ENCODE data around the gene MYO1B.

MYO1B gene

DNA sequence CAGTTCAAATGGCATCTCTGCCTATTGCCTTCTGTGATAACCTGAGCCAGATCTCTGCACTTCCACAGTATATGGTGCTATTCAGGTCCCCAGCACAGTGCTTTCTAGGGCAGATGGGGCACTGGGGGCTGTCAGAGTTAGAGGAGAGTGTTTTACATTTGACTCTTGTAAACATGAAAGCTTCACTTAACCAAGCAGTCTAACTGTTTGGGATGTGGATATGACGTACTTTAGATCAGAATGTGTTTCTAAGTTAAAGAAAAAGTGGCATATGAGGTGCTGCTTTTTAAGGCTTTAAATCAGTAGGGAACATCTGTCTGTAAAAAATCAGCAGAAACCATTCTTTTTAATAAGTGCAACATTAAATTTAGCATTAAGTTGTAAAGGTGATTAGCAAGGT, 75.7 kb downstream of the MYO1B start:
- no peak overlapping the region for H3K4ac ChIP-seq (ENCODE audit: low read depth in 1 of 2, low read length in 2 of 2)
- H3K79me1 ChIP-seq (replicated peaks; ENCODE audit: low read length, poor library complexity, severe bottlenecking), result peaks cover 10% of the 10 kb centered on the region
- H2BK12ac ChIP-seq (ENCODE audit: low read length in 2 of 2), result no peak overlapping the region
- WGBS, result 100% methylated on average over 1 of the region's 1 CpG
- no peak overlapping the region for H2AFZ ChIP-seq (ENCODE audit: low read depth, low read length)
- H2BK15ac ChIP-seq (ENCODE audit: low read depth, poor library complexity, severe bottlenecking), result no peak overlapping the region
- peaks cover 4% of the 10 kb centered on the region for H3K4me1 ChIP-seq (ENCODE audit: control insufficient read depth, insufficient read depth, low read depth, low read length)
- peak overlapping the region; percentile 34 for H3K9ac ChIP-seq (ENCODE audit: low read length)
- peaks cover 4% of the 10 kb centered on the region for H3K9me3 ChIP-seq (ENCODE audit: control insufficient read depth, low read length)
- H4K91ac ChIP-seq (ENCODE audit: low read length), result no peak overlapping the region
- no peak overlapping the region for H3K18ac ChIP-seq (ENCODE audit: low read depth in 1 of 2, low read length in 2 of 2)
- peak; percentile 57 for DNase-seq
- no peak overlapping the region for H4K8ac ChIP-seq (ENCODE audit: low read length)
- no peak overlapping the region for H3K4me2 ChIP-seq (ENCODE audit: low read length, poor library complexity, severe bottlenecking)
- no peak overlapping the region for H3K4me3 ChIP-seq (ENCODE audit: insufficient read depth in 1 of 2, low read depth in 1 of 2, low read length in 2 of 2)
- peak overlapping the region; percentile 93 for H2AK5ac ChIP-seq (ENCODE audit: low read length, severe bottlenecking)
- no peak overlapping the region for H3K14ac ChIP-seq (ENCODE audit: low read length in 2 of 2)
- peak overlapping the region; percentile 26 for H3K27ac ChIP-seq (ENCODE audit: low read length, poor library complexity, severe bottlenecking)
- no peak overlapping the region for H2BK120ac ChIP-seq (ENCODE audit: low read depth, low read length)
- H3K27me3 ChIP-seq (ENCODE audit: control insufficient read depth in 1 of 2, insufficient read depth in 1 of 2, low read length in 2 of 2), result no peaks in the 10 kb centered on the region
- H3K23ac ChIP-seq (ENCODE audit: low read length in 2 of 2), result no peak overlapping the region
- H2BK5ac ChIP-seq (ENCODE audit: low read depth, low read length, poor library complexity, severe bottlenecking), result no peak overlapping the region
- peaks cover 0 to 32% of the 10 kb centered on the region in 2 experiments for H3K36me3 ChIP-seq (ENCODE audit: control insufficient read depth in 1 of 2, insufficient read depth in 2 of 2, low read depth in 1 of 2, low read length in 2 of 2)

DNA sequence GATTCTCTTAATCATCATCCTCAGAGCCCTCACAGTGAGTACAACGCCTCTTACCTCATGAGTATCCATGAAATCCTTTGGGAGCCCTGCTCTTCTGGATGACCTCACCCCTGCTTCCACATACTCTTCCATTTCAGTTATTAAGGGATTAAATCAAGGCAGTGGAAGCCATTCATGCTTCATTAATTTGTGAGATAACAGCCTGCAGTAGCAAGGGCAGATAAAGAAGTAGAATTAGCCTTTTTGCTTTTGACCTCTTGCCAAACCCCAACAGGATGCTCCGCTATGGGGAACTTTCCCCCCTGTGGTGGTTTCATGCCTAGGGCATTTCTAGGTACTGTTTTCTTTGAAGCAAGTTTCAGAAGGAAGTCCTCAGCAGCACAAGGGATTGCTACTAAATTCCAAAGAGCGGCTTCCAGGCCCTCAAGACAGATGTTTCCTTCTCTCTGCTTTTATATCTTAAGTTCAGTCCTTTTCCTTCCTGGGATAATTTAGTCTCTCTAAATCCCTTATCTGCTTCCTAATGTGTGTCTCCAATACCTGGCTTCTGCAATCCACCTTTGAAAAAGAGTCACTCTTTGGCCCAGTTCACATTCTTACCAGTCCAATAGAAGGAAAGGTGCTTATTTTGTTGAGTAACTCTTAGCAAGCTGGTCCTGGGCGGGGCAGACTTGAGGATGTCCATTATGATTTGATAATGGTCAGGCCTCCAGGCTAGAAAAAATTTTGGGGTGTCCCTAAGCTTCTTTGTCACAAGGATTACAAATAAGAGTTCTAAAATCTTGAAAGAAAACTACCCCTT, 76.9 kb downstream of the MYO1B start:
- no peak overlapping the region for H3K18ac ChIP-seq (ENCODE audit: low read depth in 1 of 2, low read length in 2 of 2)
- peaks cover 10% of the 10 kb centered on the region for H3K79me1 ChIP-seq (replicated peaks; ENCODE audit: low read length, poor library complexity, severe bottlenecking)
- peak overlapping the region; percentile 47 for H3K9ac ChIP-seq (ENCODE audit: low read length)
- H3K4me3 ChIP-seq (ENCODE audit: insufficient read depth in 1 of 2, low read depth in 1 of 2, low read length in 2 of 2), result peak overlapping the region in 1 of 2 experiments; percentile 21
- H3K36me3 ChIP-seq (ENCODE audit: control insufficient read depth in 1 of 2, insufficient read depth in 2 of 2, low read depth in 1 of 2, low read length in 2 of 2), result peaks cover 0 to 40% of the 10 kb centered on the region in 2 experiments
- H3K27me3 ChIP-seq (ENCODE audit: control insufficient read depth in 1 of 2, insufficient read depth in 1 of 2, low read length in 2 of 2), result no peaks in the 10 kb centered on the region
- H2AFZ ChIP-seq (ENCODE audit: low read depth, low read length), result no peak overlapping the region
- peak overlapping the region; percentile 98 for H2AK5ac ChIP-seq (ENCODE audit: low read length, severe bottlenecking)
- no peak overlapping the region for H4K91ac ChIP-seq (ENCODE audit: low read length)
- 48% methylated on average over 4 of the region's 4 CpGs for WGBS
- H3K14ac ChIP-seq (ENCODE audit: low read length in 2 of 2), result no peak overlapping the region
- H3K9me3 ChIP-seq (ENCODE audit: control insufficient read depth, low read length), result peaks cover 4% of the 10 kb centered on the region
- peaks cover 4% of the 10 kb centered on the region for H3K4me1 ChIP-seq (ENCODE audit: control insufficient read depth, insufficient read depth, low read depth, low read length)
- H4K8ac ChIP-seq (ENCODE audit: low read length), result no peak overlapping the region
- peak; percentile 61 for DNase-seq
- no peak overlapping the region for H3K23ac ChIP-seq (ENCODE audit: low read length in 2 of 2)
- H2BK120ac ChIP-seq (ENCODE audit: low read depth, low read length), result no peak overlapping the region
- H3K4me2 ChIP-seq (ENCODE audit: low read length, poor library complexity, severe bottlenecking), result no peak overlapping the region
- H2BK15ac ChIP-seq (ENCODE audit: low read depth, poor library complexity, severe bottlenecking), result no peak overlapping the region
- H2BK12ac ChIP-seq (ENCODE audit: low read length in 2 of 2), result peak overlapping the region in 1 of 2 experiments; percentile 84
- no peak overlapping the region for H2BK5ac ChIP-seq (ENCODE audit: low read depth, low read length, poor library complexity, severe bottlenecking)
- H3K4ac ChIP-seq (ENCODE audit: low read depth in 1 of 2, low read length in 2 of 2), result peak overlapping the region in 1 of 2 experiments; percentile 30
- peak overlapping the region; percentile 93 for H3K27ac ChIP-seq (ENCODE audit: low read length, poor library complexity, severe bottlenecking)

GRCh38 chr2:191322828-191323506, 77.8 kb downstream of the MYO1B start:
- Histone ChIP-seq H3K18ac (ENCODE audit: low read depth in 1 of 2, low read length in 2 of 2) (no peak overlapping the region), H3K9ac (ENCODE audit: low read length) (peak overlapping the region; percentile 47)
- WGBS, result 81% methylated on average over 1 of the region's 2 CpGs

DNA sequence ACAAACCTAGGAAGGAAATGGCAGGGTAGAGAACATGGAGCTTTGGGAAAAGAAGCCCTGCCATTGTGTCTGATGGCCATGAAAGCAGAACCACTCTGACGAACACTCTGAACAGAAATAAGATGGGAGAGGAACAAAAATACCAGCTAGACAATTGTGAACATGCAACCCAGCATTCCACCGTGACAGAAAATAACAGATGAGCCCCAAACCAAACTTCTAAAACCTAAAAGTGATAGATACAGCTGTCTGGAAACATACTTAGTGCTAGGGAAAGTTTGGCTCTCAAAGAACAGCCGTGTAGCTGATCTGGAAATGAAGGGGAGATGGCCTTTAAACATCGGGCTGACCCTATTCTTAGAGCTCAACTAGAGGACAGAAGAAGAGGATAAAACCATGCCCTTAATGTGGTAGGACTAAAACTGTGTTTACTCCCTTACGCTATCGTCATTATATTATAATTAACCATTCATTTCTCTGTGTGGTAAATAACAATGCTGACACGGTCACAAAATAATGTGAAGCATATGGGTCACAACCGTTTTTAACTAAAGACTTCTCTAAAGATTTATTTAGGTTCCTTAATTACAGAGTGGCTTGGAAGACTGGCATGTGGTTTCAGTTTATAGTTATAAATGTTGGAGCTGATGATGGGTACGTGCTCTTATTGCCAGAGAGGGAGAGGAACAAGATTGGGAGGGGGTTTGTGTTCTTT, 80.6 kb downstream of the MYO1B start:
- Histone ChIP-seq H4K8ac (ENCODE audit: low read length) (no peak overlapping the region), H3K4me3 (ENCODE audit: insufficient read depth in 1 of 2, low read depth in 1 of 2, low read length in 2 of 2) (no peak overlapping the region), H3K9ac (ENCODE audit: low read length) (no peak overlapping the region), H2BK5ac (ENCODE audit: low read depth, low read length, poor library complexity, severe bottlenecking) (no peak overlapping the region), H3K23ac (ENCODE audit: low read length in 2 of 2) (no peak overlapping the region), H2AFZ (ENCODE audit: low read depth, low read length) (no peak overlapping the region), H3K9me3 (ENCODE audit: control insufficient read depth, low read length) (peaks cover 4% of the 10 kb centered on the region), H3K4me1 (ENCODE audit: control insufficient read depth, insufficient read depth, low read depth, low read length) (no peaks in the 10 kb centered on the region), H3K27me3 (ENCODE audit: control insufficient read depth in 1 of 2, insufficient read depth in 1 of 2, low read length in 2 of 2) (no peaks in the 10 kb centered on the region), H3K79me1 (replicated peaks; ENCODE audit: low read length, poor library complexity, severe bottlenecking) (peaks cover 21% of the 10 kb centered on the region), H2BK120ac (ENCODE audit: low read depth, low read length) (no peak overlapping the region), H3K4me2 (ENCODE audit: low read length, poor library complexity, severe bottlenecking) (no peak overlapping the region), H2AK5ac (ENCODE audit: low read length, severe bottlenecking) (peak overlapping the region; percentile 49), H3K14ac (ENCODE audit: low read length in 2 of 2) (no peak overlapping the region), H3K18ac (ENCODE audit: low read depth in 1 of 2, low read length in 2 of 2) (no peak overlapping the region), H3K4ac (ENCODE audit: low read depth in 1 of 2, low read length in 2 of 2) (no peak overlapping the region), H4K91ac (ENCODE audit: low read length) (no peak overlapping the region), H2BK15ac (ENCODE audit: low read depth, poor library complexity, severe bottlenecking) (no peak overlapping the region), H3K36me3 (ENCODE audit: control insufficient read depth in 1 of 2, insufficient read depth in 2 of 2, low read depth in 1 of 2, low read length in 2 of 2) (peaks cover 0 to 66% of the 10 kb centered on the region in 2 experiments), H2BK12ac (ENCODE audit: low read length in 2 of 2) (no peak overlapping the region), H3K27ac (ENCODE audit: low read length, poor library complexity, severe bottlenecking) (no peak overlapping the region)
- WGBS, result 95% methylated on average over 6 of the region's 9 CpGs
- no peak for DNase-seq

More at GRCh38 chr2:191322828-191323506, 77.8 kb downstream of the MYO1B start:
- Histone ChIP-seq H2BK15ac (ENCODE audit: low read depth, poor library complexity, severe bottlenecking) (no peak overlapping the region), H3K23ac (ENCODE audit: low read length in 2 of 2) (no peak overlapping the region), H4K91ac (ENCODE audit: low read length) (no peak overlapping the region), H3K4me3 (ENCODE audit: insufficient read depth in 1 of 2, low read depth in 1 of 2, low read length in 2 of 2) (no peak overlapping the region), H3K79me1 (replicated peaks; ENCODE audit: low read length, poor library complexity, severe bottlenecking) (peaks cover 13% of the 10 kb centered on the region), H2BK120ac (ENCODE audit: low read depth, low read length) (no peak overlapping the region), H3K14ac (ENCODE audit: low read length in 2 of 2) (no peak overlapping the region), H3K9me3 (ENCODE audit: control insufficient read depth, low read length) (peaks cover 4% of the 10 kb centered on the region), H2AK5ac (ENCODE audit: low read length, severe bottlenecking) (peak overlapping the region; percentile 9), H2BK5ac (ENCODE audit: low read depth, low read length, poor library complexity, severe bottlenecking) (no peak overlapping the region), H4K8ac (ENCODE audit: low read length) (no peak overlapping the region), H3K27ac (ENCODE audit: low read length, poor library complexity, severe bottlenecking) (peak overlapping the region; percentile 93), H3K4me2 (ENCODE audit: low read length, poor library complexity, severe bottlenecking) (no peak overlapping the region), H2AFZ (ENCODE audit: low read depth, low read length) (no peak overlapping the region), H2BK12ac (ENCODE audit: low read length in 2 of 2) (no peak overlapping the region), H3K27me3 (ENCODE audit: control insufficient read depth in 1 of 2, insufficient read depth in 1 of 2, low read length in 2 of 2) (no peaks in the 10 kb centered on the region), H3K4ac (ENCODE audit: low read depth in 1 of 2, low read length in 2 of 2) (no peak overlapping the region), H3K4me1 (ENCODE audit: control insufficient read depth, insufficient read depth, low read depth, low read length) (peaks cover 4% of the 10 kb centered on the region), H3K36me3 (ENCODE audit: control insufficient read depth in 1 of 2, insufficient read depth in 2 of 2, low read depth in 1 of 2, low read length in 2 of 2) (peaks cover 0 to 42% of the 10 kb centered on the region in 2 experiments)
- DNase-seq, result no peak

All from mesenchymal stem cell (in vitro differentiated cells and primary cell).